Uterus (tissue), 2 donors: ENCODE measurements around the gene PCNX3.

Experiments
- CTCF ChIP-seq, 4 experiments: fragments of 200-600 bp in 2 of 4; fragments of 450-650 bp in 2 of 4; sonication (generic) in 2 of 4; IDR thresholded peaks; one replicate each; pipeline ENCODE4 v1.5.1; 2016 to 2019; ENCODE audit warnings: antibody characterized with exemption in 4 of 4, mild to moderate bottlenecking in 2 of 4, moderate library complexity in 1 of 4
- POLR2A ChIP-seq, 2 donors: fragments of 450-650 bp; IDR thresholded peaks; one replicate each; pipeline ENCODE4 v1.6.1; 2016; ENCODE audit warnings: antibody characterized with exemption in 2 of 2, mild to moderate bottlenecking in 1 of 2, moderate library complexity in 1 of 2

GRCh38 chr11:65634440-65634839 is 18.9 kb downstream of the PCNX3 start:
- TF ChIP-seq POLR2A (IDR thresholded peaks at IDR 0.05) = no peak
- no peak for TF ChIP-seq CTCF (IDR thresholded peaks at IDR 0.05)
